MM.1S (cell line): ENCODE results near the gene LINGO3.

Experiments used
- CTCF ChIP-seq: fragments of 300-600 bp; sonication (generic); IDR thresholded peaks from 2 replicates; pipeline ENCODE4 v1.5.1; 2016; ENCODE audit warnings: antibody characterized with exemption, low read length, mixed read lengths
- EZH2 ChIP-seq: fragments of 300-600 bp; sonication (generic); optimal IDR thresholded peaks from 2 replicates; pipeline ENCODE3; 2017; ENCODE audit warnings: low read depth, mild to moderate bottlenecking, antibody characterized with exemption, low read length, mixed read lengths
- EZH2phosphoT487 ChIP-seq: fragments of 300-600 bp; sonication (generic); IDR thresholded peaks from 2 replicates; pipeline ENCODE4 v1.6.1; 2018; ENCODE audit warnings: antibody characterized with exemption, low read length

GRCh38 chr19:2343289-2343982 is 35.5 kb upstream of the LINGO3 start:
- TF ChIP-seq CTCF: no peak
- no peak for TF ChIP-seq EZH2
- no peak for TF ChIP-seq EZH2phosphoT487
